Tibial nerve (tissue), 4 donors: Measurements from ENCODE around the gene EFR3B.

ENCODE experiments used
- EP300 ChIP-seq, 2 donors: sonication (generic); formaldehyde crosslinking; IDR thresholded peaks; one replicate each; pipeline ENCODE4 v1.6.1; 2017; ENCODE audit warnings: antibody characterized with exemption in 2 of 2, mild to moderate bottlenecking in 1 of 2
- TF ChIP-seq, protein P1 (sequence below), 5 experiments: fragments of 200-600 bp in 3 of 5; fragments of 450-650 bp in 2 of 5; sonication (generic) in 3 of 5; IDR thresholded peaks; one replicate each; pipeline ENCODE4 v1.5.1; 2016 to 2019; ENCODE audit warnings: antibody characterized with exemption in 5 of 5, mild to moderate bottlenecking in 3 of 5, moderate library complexity in 2 of 5

DNA sequence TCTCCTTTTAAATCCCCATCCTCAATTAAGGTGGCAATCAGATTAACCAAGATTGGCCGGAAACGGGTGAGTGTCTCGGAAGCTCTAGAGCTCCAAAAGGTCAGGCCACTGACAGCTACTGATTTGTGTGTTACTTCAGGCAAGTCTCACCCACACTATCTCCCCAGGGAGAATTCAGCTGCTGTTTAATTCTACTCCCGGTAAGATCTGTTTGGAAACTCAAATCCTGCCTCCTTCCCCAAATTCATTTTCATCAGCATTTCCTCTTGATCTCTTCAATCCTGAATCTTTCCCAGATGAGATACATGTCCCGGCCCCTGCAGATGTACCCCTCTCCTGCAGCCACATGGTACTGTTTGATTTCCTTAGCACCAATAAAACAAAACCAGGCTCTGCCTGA lies 34.9 kb downstream of the EFR3B start:
- TF ChIP-seq, protein P1, sequence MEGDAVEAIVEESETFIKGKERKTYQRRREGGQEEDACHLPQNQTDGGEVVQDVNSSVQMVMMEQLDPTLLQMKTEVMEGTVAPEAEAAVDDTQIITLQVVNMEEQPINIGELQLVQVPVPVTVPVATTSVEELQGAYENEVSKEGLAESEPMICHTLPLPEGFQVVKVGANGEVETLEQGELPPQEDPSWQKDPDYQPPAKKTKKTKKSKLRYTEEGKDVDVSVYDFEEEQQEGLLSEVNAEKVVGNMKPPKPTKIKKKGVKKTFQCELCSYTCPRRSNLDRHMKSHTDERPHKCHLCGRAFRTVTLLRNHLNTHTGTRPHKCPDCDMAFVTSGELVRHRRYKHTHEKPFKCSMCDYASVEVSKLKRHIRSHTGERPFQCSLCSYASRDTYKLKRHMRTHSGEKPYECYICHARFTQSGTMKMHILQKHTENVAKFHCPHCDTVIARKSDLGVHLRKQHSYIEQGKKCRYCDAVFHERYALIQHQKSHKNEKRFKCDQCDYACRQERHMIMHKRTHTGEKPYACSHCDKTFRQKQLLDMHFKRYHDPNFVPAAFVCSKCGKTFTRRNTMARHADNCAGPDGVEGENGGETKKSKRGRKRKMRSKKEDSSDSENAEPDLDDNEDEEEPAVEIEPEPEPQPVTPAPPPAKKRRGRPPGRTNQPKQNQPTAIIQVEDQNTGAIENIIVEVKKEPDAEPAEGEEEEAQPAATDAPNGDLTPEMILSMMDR (IDR thresholded peaks at IDR 0.05) = no peak
- TF ChIP-seq EP300 (IDR thresholded peaks at IDR 0.05) = no peak
